Measurements from ENCODE around the gene SENP1. TPM values are rescaled to one million over a fixed set of nuclear protein-coding genes. Genes with fewer than 3 reads are reported as not detected.

Gene SENP1
- total and polyA plus RNA-seq, 8 donors = 13.3 to 28.0 (median 24.6) TPM

DNA sequence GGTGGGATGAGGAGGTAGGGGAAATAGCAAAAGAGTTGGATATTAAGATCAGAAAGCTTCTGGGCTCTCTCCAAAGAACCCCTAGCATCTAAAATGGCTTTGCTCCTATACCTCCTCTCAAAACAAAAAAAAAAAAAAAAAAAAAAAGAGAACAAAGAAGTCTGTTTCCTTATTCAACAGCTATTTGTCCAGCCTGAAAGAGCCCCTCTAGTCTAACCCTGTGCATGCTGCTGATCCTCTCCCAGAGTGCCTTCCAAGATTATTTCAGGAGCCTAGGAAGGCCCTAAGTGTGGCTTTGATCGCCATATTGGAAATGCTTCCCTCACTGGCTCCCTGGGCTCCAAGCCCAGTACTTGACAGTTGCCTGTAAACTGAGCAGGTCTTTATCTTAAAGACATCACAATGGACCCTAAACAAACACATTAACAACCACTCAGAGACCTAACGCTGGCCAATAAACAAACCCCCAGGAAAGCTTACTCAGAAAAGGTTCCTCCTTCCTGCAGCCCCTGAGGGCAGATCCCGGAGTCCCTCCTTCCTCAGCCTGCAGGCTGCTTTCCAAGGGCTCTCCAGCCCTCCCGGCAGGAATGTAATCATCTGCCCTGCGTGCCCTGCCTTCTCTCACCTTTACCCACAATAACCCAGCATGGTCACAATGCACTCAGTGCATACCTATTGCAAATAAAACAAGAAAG is 84.2 kb downstream of the SENP1 start:
- Histone ChIP-seq H3K9me3 (no peaks in the 10 kb centered on the region), H3K4me3 (no peak overlapping the region), H3K27me3 (peaks cover 0 to 16% of the 10 kb centered on the region in 2 donors), H3K36me3 (no peaks in the 10 kb centered on the region), H3K27ac (no peak overlapping the region), H3K4me1 (no peaks in the 10 kb centered on the region)
- DNase-seq (peak in 2 of 4 donors; percentile 53 to 70), ATAC-seq (peak; percentile 88)
- no peak for TF ChIP-seq CTCF (IDR thresholded peaks at IDR 0.05)
- intact Hi-C loops (cut with DNase I) = no loop called here

DNA sequence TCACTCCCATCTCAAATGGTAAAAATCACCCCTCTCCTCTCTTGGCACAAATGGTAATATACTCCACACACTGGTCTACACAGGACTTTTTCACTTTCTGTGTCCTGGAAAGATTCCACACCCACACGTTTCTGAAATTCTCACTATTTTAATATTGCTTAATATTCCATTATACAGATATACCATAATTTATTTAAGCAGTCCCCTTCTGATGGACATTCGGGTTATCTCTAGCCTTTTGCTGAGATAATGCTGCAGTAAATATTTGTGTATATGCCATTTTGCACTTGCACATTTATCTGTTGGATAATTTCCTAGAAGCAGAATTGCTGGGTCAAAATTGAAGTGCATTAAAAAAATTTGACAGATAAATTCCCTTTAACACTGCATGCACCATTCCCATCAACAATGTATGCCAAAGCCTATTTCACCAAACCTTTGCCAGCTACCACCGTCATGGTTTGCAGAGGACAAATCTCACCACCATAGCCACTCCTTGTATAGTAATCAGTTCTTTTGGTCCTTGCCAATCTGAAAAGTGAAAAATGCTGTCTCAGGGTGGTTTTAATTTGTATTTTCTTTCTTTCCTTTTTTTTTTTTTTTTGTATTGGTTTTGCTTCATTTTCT is 86.1 kb downstream of the SENP1 start:
- intact Hi-C loops (cut with DNase I) = no loop called here
- TF ChIP-seq CTCF (IDR thresholded peaks at IDR 0.05) = no peak
- no peak overlapping the region for H3K27ac ChIP-seq

GRCh38 chr12:48018618-48018995 is 87.3 kb downstream of the SENP1 start:
- DNase-seq = no peak

More for the DNA sequence above, 86.1 kb downstream of the SENP1 start:
- no peaks in the 10 kb centered on the region for H3K9me3 ChIP-seq
- DNase-seq (no peak), ATAC-seq (no peak)
- peaks cover 0 to 23% of the 10 kb centered on the region in 2 donors for H3K27me3 ChIP-seq
- no peak overlapping the region for H3K4me3 ChIP-seq
- H3K4me1 ChIP-seq = no peaks in the 10 kb centered on the region
- no peaks in the 10 kb centered on the region for H3K36me3 ChIP-seq

GRCh38 chr12:48017921-48018617 is 87.8 kb downstream of the SENP1 start:
- no peaks in the 10 kb centered on the region for H3K36me3 ChIP-seq
- H3K9me3 ChIP-seq = no peaks in the 10 kb centered on the region
- H3K27me3 ChIP-seq = peaks cover 3 to 25% of the 10 kb centered on the region in 2 donors
- DNase-seq = no peak
- no peak for ATAC-seq
- intact Hi-C loops (cut with DNase I) = no loop called here
- H3K4me3 ChIP-seq = no peak overlapping the region
- no peak overlapping the region for H3K27ac ChIP-seq
- TF ChIP-seq CTCF (IDR thresholded peaks at IDR 0.05) = no peak
- no peaks in the 10 kb centered on the region for H3K4me1 ChIP-seq

More at GRCh38 chr12:48018618-48018995, 87.3 kb downstream of the SENP1 start:
- TF ChIP-seq CTCF (IDR thresholded peaks at IDR 0.05) = no peak
- no peak overlapping the region for H3K4me3 ChIP-seq
- H3K27me3 ChIP-seq = peaks cover under 1 to 26% of the 10 kb centered on the region in 2 donors
- ATAC-seq = no peak
- no peak overlapping the region for H3K27ac ChIP-seq
- no peaks in the 10 kb centered on the region for H3K36me3 ChIP-seq
- H3K9me3 ChIP-seq = no peaks in the 10 kb centered on the region
- H3K4me1 ChIP-seq = no peaks in the 10 kb centered on the region
- intact Hi-C loops (cut with DNase I) = no loop called here

- no peak for TF ChIP-seq CTCF (IDR thresholded peaks at IDR 0.05)
- ATAC-seq = no peak
Observed at GRCh38 chr12:48017496-48017895, 88.4 kb downstream of the SENP1 start.

More at GRCh38 chr12:48017496-48017895, 88.4 kb downstream of the SENP1 start:
- DNase-seq = no peak
- Histone ChIP-seq H3K4me3 (no peak overlapping the region), H3K9me3 (no peaks in the 10 kb centered on the region), H3K36me3 (no peaks in the 10 kb centered on the region), H3K27me3 (peaks cover 3 to 22% of the 10 kb centered on the region in 2 donors), H3K27ac (no peak overlapping the region), H3K4me1 (no peaks in the 10 kb centered on the region)
- intact Hi-C loops (cut with DNase I) = no loop called here
